ENCODE measurements around the gene CACHD1.

Gene CACHD1

DNA sequence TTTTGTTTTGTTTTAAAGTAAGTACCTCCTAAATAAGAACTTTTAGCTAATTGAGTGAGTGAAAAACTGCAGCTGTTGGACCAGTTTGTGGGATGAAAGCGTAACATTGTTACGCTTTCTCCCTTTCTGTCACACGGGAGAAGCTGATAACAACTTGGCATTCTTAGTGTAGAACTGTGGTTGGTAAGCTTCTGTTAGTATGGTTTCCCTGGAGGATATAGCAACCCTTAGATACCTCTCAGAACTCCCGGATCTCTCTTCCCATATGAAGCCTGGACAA is 98.2 kb downstream of the CACHD1 start:
- Histone ChIP-seq H4K20me1 (ENCODE audit: low read depth, low read length) (no peaks in the 10 kb centered on the region), H3K4me2 (ENCODE audit: low read depth, low read length, poor library complexity, severe bottlenecking) (no peak overlapping the region), H2AFZ (ENCODE audit: low read depth, low read length, severe bottlenecking) (no peak overlapping the region), H3K4me3 (ENCODE audit: insufficient read depth, low read length, poor library complexity, severe bottlenecking) (no peak overlapping the region), H3K79me2 (ENCODE audit: insufficient read depth, low read length) (no peaks in the 10 kb centered on the region), H3K36me3 (ENCODE audit: low read length) (no peaks in the 10 kb centered on the region), H3F3A (ENCODE audit: insufficient read depth) (no peaks in the 10 kb centered on the region), H3K9me2 (replicated peaks; ENCODE audit: insufficient read depth, low read length) (no peaks in the 10 kb centered on the region), H3K9ac (ENCODE audit: low read length) (no peak overlapping the region), H3K27ac (ENCODE audit: low read depth, low read length) (no peak overlapping the region), H3K27me3 (ENCODE audit: low read length) (no peaks in the 10 kb centered on the region), H3K9me3 (ENCODE audit: insufficient read depth, low read length) (no peaks in the 10 kb centered on the region)
- TF ChIP-seq EZH2phosphoT487 (conservative IDR thresholded peaks at IDR 0.05; ENCODE audit: low read length) = no peak
- TF ChIP-seq, protein P1, sequence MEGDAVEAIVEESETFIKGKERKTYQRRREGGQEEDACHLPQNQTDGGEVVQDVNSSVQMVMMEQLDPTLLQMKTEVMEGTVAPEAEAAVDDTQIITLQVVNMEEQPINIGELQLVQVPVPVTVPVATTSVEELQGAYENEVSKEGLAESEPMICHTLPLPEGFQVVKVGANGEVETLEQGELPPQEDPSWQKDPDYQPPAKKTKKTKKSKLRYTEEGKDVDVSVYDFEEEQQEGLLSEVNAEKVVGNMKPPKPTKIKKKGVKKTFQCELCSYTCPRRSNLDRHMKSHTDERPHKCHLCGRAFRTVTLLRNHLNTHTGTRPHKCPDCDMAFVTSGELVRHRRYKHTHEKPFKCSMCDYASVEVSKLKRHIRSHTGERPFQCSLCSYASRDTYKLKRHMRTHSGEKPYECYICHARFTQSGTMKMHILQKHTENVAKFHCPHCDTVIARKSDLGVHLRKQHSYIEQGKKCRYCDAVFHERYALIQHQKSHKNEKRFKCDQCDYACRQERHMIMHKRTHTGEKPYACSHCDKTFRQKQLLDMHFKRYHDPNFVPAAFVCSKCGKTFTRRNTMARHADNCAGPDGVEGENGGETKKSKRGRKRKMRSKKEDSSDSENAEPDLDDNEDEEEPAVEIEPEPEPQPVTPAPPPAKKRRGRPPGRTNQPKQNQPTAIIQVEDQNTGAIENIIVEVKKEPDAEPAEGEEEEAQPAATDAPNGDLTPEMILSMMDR (IDR thresholded peaks at IDR 0.05; ENCODE audit: insufficient read depth, low read length, poor library complexity, severe bottlenecking) = no peak

DNA sequence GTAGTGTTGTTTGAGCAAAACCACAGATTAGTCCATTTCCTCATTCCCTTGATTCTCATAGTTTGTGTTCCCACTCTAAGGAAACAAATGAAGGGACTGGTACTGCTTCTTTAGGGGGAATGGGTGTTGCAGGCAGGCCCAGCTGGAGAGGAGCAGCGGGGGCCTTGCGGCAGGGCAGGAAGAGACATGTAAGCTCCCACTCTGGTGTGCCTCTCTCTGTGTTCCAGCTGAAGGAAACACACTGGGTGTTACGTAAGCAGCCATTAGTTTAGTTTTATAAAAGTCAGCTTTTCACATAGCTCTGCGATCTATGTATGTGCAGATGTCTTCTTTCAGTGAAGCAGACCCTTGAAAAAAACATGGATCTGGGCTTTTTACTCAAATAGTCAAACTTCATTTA is 99.5 kb downstream of the CACHD1 start:
- TF ChIP-seq EZH2phosphoT487 (conservative IDR thresholded peaks at IDR 0.05; ENCODE audit: low read length) = no peak
- TF ChIP-seq, protein P1 (IDR thresholded peaks at IDR 0.05; ENCODE audit: insufficient read depth, low read length, poor library complexity, severe bottlenecking) = no peak
- Histone ChIP-seq H3K4me3 (ENCODE audit: insufficient read depth, low read length, poor library complexity, severe bottlenecking) (no peak overlapping the region), H3K79me2 (ENCODE audit: insufficient read depth, low read length) (no peaks in the 10 kb centered on the region), H3K9ac (ENCODE audit: low read length) (no peak overlapping the region), H2AFZ (ENCODE audit: low read depth, low read length, severe bottlenecking) (no peak overlapping the region), H3K9me3 (ENCODE audit: insufficient read depth, low read length) (no peaks in the 10 kb centered on the region), H3K4me2 (ENCODE audit: low read depth, low read length, poor library complexity, severe bottlenecking) (no peak overlapping the region), H3K9me2 (replicated peaks; ENCODE audit: insufficient read depth, low read length) (no peaks in the 10 kb centered on the region), H3F3A (ENCODE audit: insufficient read depth) (no peaks in the 10 kb centered on the region), H4K20me1 (ENCODE audit: low read depth, low read length) (no peaks in the 10 kb centered on the region), H3K36me3 (ENCODE audit: low read length) (no peaks in the 10 kb centered on the region), H3K27me3 (ENCODE audit: low read length) (no peaks in the 10 kb centered on the region), H3K27ac (ENCODE audit: low read depth, low read length) (no peak overlapping the region)

DNA sequence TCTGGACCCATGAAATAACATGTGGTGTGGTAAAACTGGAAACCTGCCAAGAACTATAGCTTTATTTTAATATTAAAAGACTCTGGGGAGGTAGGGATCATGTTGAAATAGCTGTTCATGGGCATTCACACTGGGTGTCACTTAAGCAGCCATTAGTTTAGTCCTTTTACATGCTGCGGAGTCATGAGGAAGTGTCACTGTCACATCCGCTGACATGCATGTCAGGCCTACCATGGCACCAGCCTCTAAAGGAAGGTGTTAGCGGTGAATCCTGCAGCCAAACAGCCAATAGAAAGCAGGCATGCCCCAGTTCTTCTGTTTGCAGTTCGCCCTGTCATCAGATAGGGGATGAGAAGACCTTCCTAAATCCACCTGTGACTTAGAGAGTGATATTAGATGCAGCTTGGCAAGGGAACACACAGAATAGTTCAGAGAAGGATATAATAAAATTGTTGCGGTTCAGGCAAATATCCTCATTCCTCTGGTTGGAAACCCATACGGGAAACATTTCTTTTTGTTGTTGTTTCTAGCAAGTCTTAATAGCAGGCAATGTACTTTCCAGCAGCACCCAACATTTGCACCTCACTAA is 100.4 kb downstream of the CACHD1 start:
- no peaks in the 10 kb centered on the region for H3K9me3 ChIP-seq (ENCODE audit: insufficient read depth, low read length)
- H2AFZ ChIP-seq (ENCODE audit: low read depth, low read length, severe bottlenecking) = no peak overlapping the region
- H3K79me2 ChIP-seq (ENCODE audit: insufficient read depth, low read length) = no peaks in the 10 kb centered on the region
- H4K20me1 ChIP-seq (ENCODE audit: low read depth, low read length) = no peaks in the 10 kb centered on the region
- TF ChIP-seq, protein P1 (IDR thresholded peaks at IDR 0.05; ENCODE audit: insufficient read depth, low read length, poor library complexity, severe bottlenecking) = no peak
- TF ChIP-seq EZH2phosphoT487 (conservative IDR thresholded peaks at IDR 0.05; ENCODE audit: low read length) = no peak
- H3K27ac ChIP-seq (ENCODE audit: low read depth, low read length) = no peak overlapping the region
- no peak overlapping the region for H3K4me2 ChIP-seq (ENCODE audit: low read depth, low read length, poor library complexity, severe bottlenecking)
- no peak overlapping the region for H3K9ac ChIP-seq (ENCODE audit: low read length)
- H3K4me3 ChIP-seq (ENCODE audit: insufficient read depth, low read length, poor library complexity, severe bottlenecking) = no peak overlapping the region
- H3K27me3 ChIP-seq (ENCODE audit: low read length) = no peaks in the 10 kb centered on the region
- no peaks in the 10 kb centered on the region for H3F3A ChIP-seq (ENCODE audit: insufficient read depth)
- no peaks in the 10 kb centered on the region for H3K9me2 ChIP-seq (replicated peaks; ENCODE audit: insufficient read depth, low read length)
- H3K36me3 ChIP-seq (ENCODE audit: low read length) = no peaks in the 10 kb centered on the region

All from SU-DHL-6 (cell line).